AG04450 (cell line): ENCODE measurements around the gene ANKRD6. TPM values are rescaled to one million over a fixed set of nuclear protein-coding genes. Genes with fewer than 3 reads are reported as not detected.

Experiments
- CTCF ChIA-PET: fragments of 300-600, 350-600 bp; formaldehyde crosslinking; extraction: SDS; loops from one replicate; lab custom pipeline; 2022; ENCODE audit warnings: antibody characterized with exemption, inconsistent platforms; lab: Charles Lee
- POLR2A ChIA-PET: fragments of 350-600 bp; formaldehyde crosslinking; extraction: SDS; loops from one replicate; lab custom pipeline; 2021; ENCODE audit warnings: antibody characterized with exemption, inconsistent platforms; lab: Yijun Ruan, JAX
- DNase-seq: peaks from one replicate; pipeline ENCODE4 v3.0.0-alpha.2; 2011; ENCODE audit warnings: low read depth, low spot score
- H3K27ac ChIP-seq: one replicate; pipeline ENCODE4 v1.5.1; 2012; ENCODE audit warnings: low read depth, low read length, control low read depth
- H3K27me3 ChIP-seq: one replicate; pipeline ENCODE4 v1.6.0; 2012; ENCODE audit warnings: low read length; ENCODE audit not compliant: control insufficient read depth, insufficient read depth
- H3K4me3 ChIP-seq: 2 replicates; pipeline ENCODE4 v1.5.1; 2011; ENCODE audit warnings: mild to moderate bottlenecking, low read depth, low read length, control low read depth
- H3K9me3 ChIP-seq: 2 replicates; pipeline ENCODE4 v1.5.1; 2012; ENCODE audit warnings: low read length; ENCODE audit not compliant: control insufficient read depth, insufficient read depth
- CTCF ChIP-seq: IDR thresholded peaks from 2 replicates; pipeline ENCODE4 v1.5.1; 2011; ENCODE audit warnings: low read depth, low read length, control low read depth, inconsistent platforms
- polyA plus RNA-seq: library from polyadenylated mRNA; depleted of rRNA; stranded (reverse); fragments of >200 nt; gene quantifications from 2 replicates; pipeline ENCODE4 v1.2.3, GENCODE V29; 2011

Gene ANKRD6
- polyA plus RNA-seq, 1 experiment = 0.10 TPM

DNA sequence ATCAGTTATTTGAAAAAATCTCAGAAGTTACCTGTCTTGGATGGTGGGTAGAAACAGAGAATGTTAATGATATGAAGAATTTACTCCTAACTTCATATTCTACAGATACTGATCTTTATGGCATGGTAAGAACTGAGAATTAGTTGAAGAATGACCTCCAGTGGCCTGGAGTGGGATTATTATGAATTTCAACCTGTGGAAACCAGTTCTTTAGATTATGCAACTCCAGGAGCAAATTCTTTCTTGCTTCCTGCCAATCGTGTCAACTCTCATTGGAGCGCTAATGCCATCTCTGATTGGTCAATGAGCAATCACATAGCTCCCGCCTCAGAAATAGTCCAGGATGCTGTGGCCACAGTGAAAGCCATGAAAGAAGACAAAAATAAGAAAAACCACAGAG is 165.0 kb downstream of the ANKRD6 start:
- DNase-seq = no peak
- Histone ChIP-seq H3K27me3 (no peaks in the 10 kb centered on the region), H3K9me3 (no peaks in the 10 kb centered on the region), H3K4me3 (no peak overlapping the region), H3K27ac (no peak overlapping the region)
- ChIA-PET CTCF (no interaction called here), POLR2A (no interaction called here)
- TF ChIP-seq CTCF = no peak

- ChIA-PET CTCF (interaction anchor here (1.3 kb wide), 1 partner anchor 11 kb away, joined by 3 read pairs; no protein-coding TSS in a partner anchor), POLR2A (no interaction called here)
- TF ChIP-seq CTCF = no peak
- no peak for DNase-seq
- Histone ChIP-seq H3K4me3 (no peak overlapping the region), H3K9me3 (no peaks in the 10 kb centered on the region), H3K27ac (no peak overlapping the region), H3K27me3 (no peaks in the 10 kb centered on the region)
Measured at GRCh38 chr6:89599727-89600126, 166.8 kb downstream of the ANKRD6 start.

DNA sequence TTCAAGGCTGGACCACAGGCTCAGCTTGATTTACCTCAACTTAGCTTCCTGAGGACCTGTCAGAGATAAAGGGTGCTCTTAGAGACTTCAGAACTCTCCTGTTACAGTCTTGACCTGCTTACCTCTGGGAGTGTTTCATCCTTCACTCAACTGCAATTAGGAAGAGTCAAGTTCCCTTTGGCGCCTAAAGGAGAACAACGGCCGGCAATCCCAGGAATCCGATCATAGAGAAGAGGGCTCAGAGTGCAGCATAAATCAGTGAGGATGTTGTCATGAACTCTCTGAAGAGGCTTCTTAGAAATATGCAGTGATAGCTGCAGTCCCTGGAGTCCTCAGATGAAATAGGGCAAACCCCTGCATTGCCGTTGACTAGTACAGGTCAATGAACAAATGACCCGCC is 169.2 kb downstream of the ANKRD6 start:
- Histone ChIP-seq H3K27me3 (no peaks in the 10 kb centered on the region), H3K9me3 (no peaks in the 10 kb centered on the region), H3K4me3 (no peak overlapping the region), H3K27ac (no peak overlapping the region)
- POLR2A ChIA-PET = no interaction called here
- DNase-seq = no peak
- CTCF ChIA-PET = no interaction called here
- no peak for TF ChIP-seq CTCF

GRCh38 chr6:89604653-89605052 is 171.7 kb downstream of the ANKRD6 start:
- Histone ChIP-seq H3K27me3 (no peaks in the 10 kb centered on the region), H3K4me3 (no peak overlapping the region), H3K9me3 (no peaks in the 10 kb centered on the region), H3K27ac (no peak overlapping the region)
- no peak for DNase-seq
- no peak for TF ChIP-seq CTCF
- ChIA-PET POLR2A (no interaction called here), CTCF (interaction anchor here (0.6 to 0.7 kb wide), 2 partner anchors 83 to 482 kb away, joined by 7 to 9 read pairs; no protein-coding TSS in a partner anchor)

GRCh38 chr6:89605861-89606260 is 172.9 kb downstream of the ANKRD6 start:
- H3K27me3 ChIP-seq = no peaks in the 10 kb centered on the region
- ChIA-PET CTCF (no interaction called here), POLR2A (no interaction called here)
- no peak overlapping the region for H3K4me3 ChIP-seq
- H3K9me3 ChIP-seq = no peaks in the 10 kb centered on the region
- no peak for DNase-seq
- H3K27ac ChIP-seq = no peak overlapping the region
- no peak for TF ChIP-seq CTCF
